Gastroesophageal sphincter (tissue), 4 donors: ENCODE data around the gene ZNF286A. TPM values are rescaled to one million over a fixed set of nuclear protein-coding genes. Genes with fewer than 3 reads are reported as not detected.

Experiments used
- ATAC-seq: fragments of 150-250 bp; one replicate; pipeline ENCODE4 v1.9.1; 2016; ENCODE audit warnings: mild to moderate bottlenecking, moderate library complexity
- H3K27ac ChIP-seq, 4 donors: fragments of 200-600 bp; sonication (generic) in 3 of 4; 1 replicate in 3 of 4; 2 replicates in 1 of 4; pipeline ENCODE4 v1.5.1; 2016 to 2019
- H3K27me3 ChIP-seq: fragments of 200-600 bp; sonication (generic); one replicate; pipeline ENCODE4 v1.5.1; 2019
- H3K36me3 ChIP-seq, 2 donors: fragments of 200-600 bp; sonication (generic); one replicate each; pipeline ENCODE4 v1.5.1; 2019; ENCODE audit warnings: control low read depth in 1 of 2
- H3K4me1 ChIP-seq, 3 donors: fragments of 200-600 bp; sonication (generic); 1 replicate in 2 of 3; 2 replicates in 1 of 3; pipeline ENCODE4 v1.5.1; 2016 to 2019; ENCODE audit warnings: control low read depth in 2 of 3
- H3K4me3 ChIP-seq, 2 donors: fragments of 200-600 bp; sonication (generic); one replicate each; pipeline ENCODE4 v1.5.1; 2019; ENCODE audit warnings: mild to moderate bottlenecking in 1 of 2, moderate library complexity in 1 of 2
- H3K9me3 ChIP-seq, 3 donors: fragments of 200-600 bp; sonication (generic); one replicate each; pipeline ENCODE4 v1.5.1; 2017 to 2019; ENCODE audit warnings: control low read depth in 2 of 3
- CTCF ChIP-seq, 4 experiments: fragments of 200-600 bp in 2 of 4; fragments of 450-650 bp in 2 of 4; sonication (generic) in 1 of 4; IDR thresholded peaks; one replicate each; pipeline ENCODE4 v1.5.1; 2017 to 2019; ENCODE audit warnings: antibody characterized with exemption in 4 of 4, mild to moderate bottlenecking in 2 of 4, moderate library complexity in 2 of 4
- EP300 ChIP-seq: sonication (generic); formaldehyde crosslinking; IDR thresholded peaks from one replicate; pipeline ENCODE4 v1.6.1; 2017; ENCODE audit warnings: antibody characterized with exemption, mild to moderate bottlenecking
- POLR2A ChIP-seq, 2 donors: fragments of 450-650 bp; IDR thresholded peaks; one replicate each; pipeline ENCODE4 v1.6.1; 2017; ENCODE audit warnings: antibody characterized with exemption in 2 of 2, mild to moderate bottlenecking in 2 of 2, moderate library complexity in 1 of 2
- POLR2AphosphoS5 ChIP-seq: sonication (generic); formaldehyde crosslinking; IDR thresholded peaks from one replicate; pipeline ENCODE4 v1.6.1; 2017; ENCODE audit warnings: antibody characterized with exemption
- WGBS, 2 donors: methylation state at CpG; one replicate each; pipeline ENCODE4 v1.1.5; 2018; ENCODE audit warnings: low coverage in 1 of 2; 5-methylcytosine and 5-hydroxymethylcytosine counted together
- total RNA-seq, 4 donors: library from RNA; depleted of rRNA; stranded (reverse); fragments of >200 nt; gene quantifications; one replicate each; pipeline ENCODE4 v1.1.0, GENCODE V29; 2016

Gene ZNF286A
- total RNA-seq, 4 donors from 2014 or later = 15.3 to 27.9 (median 21.8) TPM

- TF ChIP-seq EP300 = no peak
- no peak for TF ChIP-seq POLR2A (IDR thresholded peaks at IDR 0.05)
- TF ChIP-seq CTCF (IDR thresholded peaks at IDR 0.05) = no peak
- no peak for TF ChIP-seq POLR2AphosphoS5
- 39 to 76% methylated on average over 2 to 3 of the region's 3 CpGs for WGBS, 2 donors
- H3K9me3 ChIP-seq = no peaks in the 10 kb centered on the region
- peaks cover 0 to 25% (median 6%) of the 10 kb centered on the region in 3 donors for H3K4me1 ChIP-seq
- H3K36me3 ChIP-seq = no peaks in the 10 kb centered on the region
- no peak overlapping the region for H3K4me3 ChIP-seq
- no peak for ATAC-seq
- no peak overlapping the region for H3K27ac ChIP-seq
- H3K27me3 ChIP-seq = no peaks in the 10 kb centered on the region
These were observed 44.5 kb upstream of the ZNF286A start for GRCh38 chr17:15654886-15655561.

- Histone ChIP-seq H3K27ac (no peak overlapping the region), H3K9me3 (no peaks in the 10 kb centered on the region), H3K27me3 (no peaks in the 10 kb centered on the region), H3K36me3 (no peaks in the 10 kb centered on the region), H3K4me1 (no peaks in the 10 kb centered on the region), H3K4me3 (no peak overlapping the region)
- ATAC-seq = no peak
- no peak for TF ChIP-seq CTCF (IDR thresholded peaks at IDR 0.05)
- TF ChIP-seq POLR2AphosphoS5 = no peak
- TF ChIP-seq EP300 = no peak
- no peak for TF ChIP-seq POLR2A (IDR thresholded peaks at IDR 0.05)
These were observed 41.7 kb upstream of the ZNF286A start for GRCh38 chr17:15657868-15658267.

- H3K27ac ChIP-seq = no peak overlapping the region
- 88 to 89% methylated on average over 3 of the region's 3 CpGs for WGBS, 2 donors
- no peaks in the 10 kb centered on the region for H3K36me3 ChIP-seq
- no peaks in the 10 kb centered on the region for H3K4me1 ChIP-seq
- no peaks in the 10 kb centered on the region for H3K27me3 ChIP-seq
- ATAC-seq = no peak
- no peaks in the 10 kb centered on the region for H3K9me3 ChIP-seq
- no peak overlapping the region for H3K4me3 ChIP-seq
- TF ChIP-seq EP300 (no peak), POLR2A (IDR thresholded peaks at IDR 0.05) (no peak), POLR2AphosphoS5 (no peak), CTCF (IDR thresholded peaks at IDR 0.05) (no peak)
These were observed 41.3 kb upstream of the ZNF286A start for GRCh38 chr17:15658296-15658695.

GRCh38 chr17:15659236-15659635 lies 40.3 kb upstream of the ZNF286A start:
- Histone ChIP-seq H3K9me3 (no peaks in the 10 kb centered on the region), H3K36me3 (peaks cover 0 to under 1% of the 10 kb centered on the region in 2 donors), H3K4me3 (no peak overlapping the region), H3K27ac (no peak overlapping the region), H3K27me3 (no peaks in the 10 kb centered on the region), H3K4me1 (no peaks in the 10 kb centered on the region)
- ATAC-seq = no peak
- TF ChIP-seq EP300 (no peak), POLR2AphosphoS5 (no peak), CTCF (IDR thresholded peaks at IDR 0.05) (no peak), POLR2A (IDR thresholded peaks at IDR 0.05) (no peak)
- whole genome bisulfite sequencing, 2 donors = 77 to 96% methylated on average over 2 to 3 of the region's 6 CpGs

GRCh38 chr17:15659663-15660062 lies 39.9 kb upstream of the ZNF286A start:
- Histone ChIP-seq H3K36me3 (peaks cover 0 to 5% of the 10 kb centered on the region in 2 donors), H3K9me3 (no peaks in the 10 kb centered on the region), H3K4me1 (no peaks in the 10 kb centered on the region), H3K27ac (no peak overlapping the region), H3K4me3 (no peak overlapping the region), H3K27me3 (no peaks in the 10 kb centered on the region)
- TF ChIP-seq CTCF (IDR thresholded peaks at IDR 0.05) = no peak
- no peak for TF ChIP-seq POLR2AphosphoS5
- no peak for TF ChIP-seq POLR2A (IDR thresholded peaks at IDR 0.05)
- TF ChIP-seq EP300 = no peak
- no peak for ATAC-seq
- 71 to 79% methylated on average over 1 to 3 of the region's 4 CpGs for WGBS, 2 donors
